ENCODE data around the gene MAPK8IP2. TPM values are rescaled to one million over a fixed set of nuclear protein-coding genes. Genes with fewer than 3 reads are reported as not detected.

The MAPK8IP2 gene
- polyA plus RNA-seq, 1 of the 3 experiments (the other 2 are of a cell fraction): 2.7 TPM

DNA sequence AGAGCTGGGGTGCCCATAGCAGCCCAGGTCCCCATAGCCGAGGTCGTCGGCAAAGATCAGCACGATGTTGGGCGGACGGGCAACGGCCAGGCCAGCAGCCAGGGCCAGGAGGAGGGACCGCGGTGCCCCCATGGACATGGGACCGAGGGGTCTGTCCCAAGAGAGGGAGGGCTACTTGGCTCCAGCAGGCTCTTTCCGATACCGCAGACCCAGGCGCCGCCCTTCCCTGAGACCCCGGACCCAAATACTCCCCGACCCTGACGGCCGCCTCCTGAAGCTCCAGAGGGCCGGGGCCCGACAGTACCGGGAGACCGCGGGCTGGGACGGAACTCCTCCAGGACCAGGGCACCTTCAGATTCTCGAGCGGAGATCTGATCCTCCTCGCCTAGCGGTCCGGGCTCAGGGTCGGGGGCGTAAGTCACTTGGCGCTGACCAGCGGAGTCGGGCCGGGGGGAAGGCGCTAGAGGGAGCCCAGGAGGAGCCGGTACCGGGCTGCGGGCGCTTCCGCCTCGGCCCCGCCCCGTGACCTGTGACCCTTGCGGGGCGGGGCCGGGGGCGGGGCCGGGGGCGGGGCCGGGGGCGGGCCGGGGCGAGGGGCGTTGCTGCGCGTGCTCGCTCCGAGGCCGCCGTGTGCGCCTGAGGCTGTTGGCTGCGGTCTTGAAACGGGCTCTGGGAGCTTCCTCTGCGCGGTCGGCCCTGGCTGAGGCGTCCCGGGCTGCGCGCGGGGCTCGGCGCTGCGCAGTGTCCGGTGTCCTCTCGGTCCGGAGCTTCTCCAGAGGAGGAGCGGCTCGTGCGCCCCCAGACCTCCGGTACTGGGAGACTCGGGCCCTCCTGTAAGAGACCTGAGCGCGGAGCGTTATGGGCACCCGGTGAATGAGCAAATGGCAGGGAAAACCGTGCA, 27.3 kb downstream of the MAPK8IP2 start, which contains the start of gene ARSA (continued):
- TF ChIP-seq, protein P1, sequence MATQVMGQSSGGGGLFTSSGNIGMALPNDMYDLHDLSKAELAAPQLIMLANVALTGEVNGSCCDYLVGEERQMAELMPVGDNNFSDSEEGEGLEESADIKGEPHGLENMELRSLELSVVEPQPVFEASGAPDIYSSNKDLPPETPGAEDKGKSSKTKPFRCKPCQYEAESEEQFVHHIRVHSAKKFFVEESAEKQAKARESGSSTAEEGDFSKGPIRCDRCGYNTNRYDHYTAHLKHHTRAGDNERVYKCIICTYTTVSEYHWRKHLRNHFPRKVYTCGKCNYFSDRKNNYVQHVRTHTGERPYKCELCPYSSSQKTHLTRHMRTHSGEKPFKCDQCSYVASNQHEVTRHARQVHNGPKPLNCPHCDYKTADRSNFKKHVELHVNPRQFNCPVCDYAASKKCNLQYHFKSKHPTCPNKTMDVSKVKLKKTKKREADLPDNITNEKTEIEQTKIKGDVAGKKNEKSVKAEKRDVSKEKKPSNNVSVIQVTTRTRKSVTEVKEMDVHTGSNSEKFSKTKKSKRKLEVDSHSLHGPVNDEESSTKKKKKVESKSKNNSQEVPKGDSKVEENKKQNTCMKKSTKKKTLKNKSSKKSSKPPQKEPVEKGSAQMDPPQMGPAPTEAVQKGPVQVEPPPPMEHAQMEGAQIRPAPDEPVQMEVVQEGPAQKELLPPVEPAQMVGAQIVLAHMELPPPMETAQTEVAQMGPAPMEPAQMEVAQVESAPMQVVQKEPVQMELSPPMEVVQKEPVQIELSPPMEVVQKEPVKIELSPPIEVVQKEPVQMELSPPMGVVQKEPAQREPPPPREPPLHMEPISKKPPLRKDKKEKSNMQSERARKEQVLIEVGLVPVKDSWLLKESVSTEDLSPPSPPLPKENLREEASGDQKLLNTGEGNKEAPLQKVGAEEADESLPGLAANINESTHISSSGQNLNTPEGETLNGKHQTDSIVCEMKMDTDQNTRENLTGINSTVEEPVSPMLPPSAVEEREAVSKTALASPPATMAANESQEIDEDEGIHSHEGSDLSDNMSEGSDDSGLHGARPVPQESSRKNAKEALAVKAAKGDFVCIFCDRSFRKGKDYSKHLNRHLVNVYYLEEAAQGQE (IDR thresholded peaks at IDR 0.05; ENCODE audit: low read depth, low read length): no peak
- TF ChIP-seq, protein P2, sequence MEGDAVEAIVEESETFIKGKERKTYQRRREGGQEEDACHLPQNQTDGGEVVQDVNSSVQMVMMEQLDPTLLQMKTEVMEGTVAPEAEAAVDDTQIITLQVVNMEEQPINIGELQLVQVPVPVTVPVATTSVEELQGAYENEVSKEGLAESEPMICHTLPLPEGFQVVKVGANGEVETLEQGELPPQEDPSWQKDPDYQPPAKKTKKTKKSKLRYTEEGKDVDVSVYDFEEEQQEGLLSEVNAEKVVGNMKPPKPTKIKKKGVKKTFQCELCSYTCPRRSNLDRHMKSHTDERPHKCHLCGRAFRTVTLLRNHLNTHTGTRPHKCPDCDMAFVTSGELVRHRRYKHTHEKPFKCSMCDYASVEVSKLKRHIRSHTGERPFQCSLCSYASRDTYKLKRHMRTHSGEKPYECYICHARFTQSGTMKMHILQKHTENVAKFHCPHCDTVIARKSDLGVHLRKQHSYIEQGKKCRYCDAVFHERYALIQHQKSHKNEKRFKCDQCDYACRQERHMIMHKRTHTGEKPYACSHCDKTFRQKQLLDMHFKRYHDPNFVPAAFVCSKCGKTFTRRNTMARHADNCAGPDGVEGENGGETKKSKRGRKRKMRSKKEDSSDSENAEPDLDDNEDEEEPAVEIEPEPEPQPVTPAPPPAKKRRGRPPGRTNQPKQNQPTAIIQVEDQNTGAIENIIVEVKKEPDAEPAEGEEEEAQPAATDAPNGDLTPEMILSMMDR (IDR thresholded peaks at IDR 0.05): peak; percentile 48
- TF ChIP-seq TAF1 (IDR thresholded peaks at IDR 0.05; ENCODE audit: borderline replicate concordance, low read depth, low read length): peak; percentile 69; the same call in 1 of the 2 replicates
- TF ChIP-seq, protein P3, sequence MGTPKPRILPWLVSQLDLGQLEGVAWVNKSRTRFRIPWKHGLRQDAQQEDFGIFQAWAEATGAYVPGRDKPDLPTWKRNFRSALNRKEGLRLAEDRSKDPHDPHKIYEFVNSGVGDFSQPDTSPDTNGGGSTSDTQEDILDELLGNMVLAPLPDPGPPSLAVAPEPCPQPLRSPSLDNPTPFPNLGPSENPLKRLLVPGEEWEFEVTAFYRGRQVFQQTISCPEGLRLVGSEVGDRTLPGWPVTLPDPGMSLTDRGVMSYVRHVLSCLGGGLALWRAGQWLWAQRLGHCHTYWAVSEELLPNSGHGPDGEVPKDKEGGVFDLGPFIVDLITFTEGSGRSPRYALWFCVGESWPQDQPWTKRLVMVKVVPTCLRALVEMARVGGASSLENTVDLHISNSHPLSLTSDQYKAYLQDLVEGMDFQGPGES (IDR thresholded peaks at IDR 0.05; ENCODE audit: low read depth, low read length): no peak
- TF ChIP-seq GABPA (IDR thresholded peaks at IDR 0.05; ENCODE audit: low read depth): no peak

GRCh38 chr22:50628543-50629134, 28.0 kb downstream of the MAPK8IP2 start:
- POLR2A ChIA-PET: interaction anchor here (0.7 to 0.9 kb wide), 2 partner anchors 10 to 27 kb away, joined by 3 to 4 read pairs; no protein-coding TSS in a partner anchor
- 48% methylated on average over 16 of the region's 16 CpGs for WGBS (ENCODE audit: low lambda C conversion rate)
- H3K9me3 ChIP-seq: no peaks in the 10 kb centered on the region

More at GRCh38 chr22:50628543-50629134, 28.0 kb downstream of the MAPK8IP2 start:
- Histone ChIP-seq H3K9me2 (no peaks in the 10 kb centered on the region), H3F3A (replicated peaks; ENCODE audit: insufficient read depth) (no peaks in the 10 kb centered on the region), H3K27ac (ENCODE audit: low read depth in 2 of 2, low read length in 1 of 2) (no peak overlapping the region; a peak in 1 of 4 replicates), H3K4me3 (ENCODE audit: low read depth in 2 of 2, low read length in 1 of 2) (peak overlapping the region; percentile 77), H3K4me2 (peak overlapping the region; percentile 89), H3K79me2 (ENCODE audit: insufficient read depth) (peaks cover 7% of the 10 kb centered on the region; the same call in 1 of the 2 replicates), H3K36me3 (replicated peaks in 1 of 2; ENCODE audit: control insufficient read depth in 1 of 2, insufficient read depth in 2 of 2, low read length in 1 of 2) (peaks cover 0 to 6% of the 10 kb centered on the region in 2 experiments), H3K4me1 (ENCODE audit: control insufficient read depth in 1 of 2, insufficient read depth in 2 of 2, low read depth in 1 of 2, low read length in 1 of 2) (peaks cover 5 to 20% of the 10 kb centered on the region in 2 experiments; a peak in 1 of 4 replicates), H2AFZ (ENCODE audit: low read depth) (peak overlapping the region; percentile 77), H4K20me1 (ENCODE audit: insufficient read depth) (no peaks in the 10 kb centered on the region), H3K27me3 (ENCODE audit: insufficient read depth) (no peaks in the 10 kb centered on the region), H3K9ac (peak overlapping the region; percentile 72)
- no peak for TF ChIP-seq ZBTB33 (IDR thresholded peaks at IDR 0.05; ENCODE audit: borderline replicate concordance, low read depth)
- TF ChIP-seq, protein P4, sequence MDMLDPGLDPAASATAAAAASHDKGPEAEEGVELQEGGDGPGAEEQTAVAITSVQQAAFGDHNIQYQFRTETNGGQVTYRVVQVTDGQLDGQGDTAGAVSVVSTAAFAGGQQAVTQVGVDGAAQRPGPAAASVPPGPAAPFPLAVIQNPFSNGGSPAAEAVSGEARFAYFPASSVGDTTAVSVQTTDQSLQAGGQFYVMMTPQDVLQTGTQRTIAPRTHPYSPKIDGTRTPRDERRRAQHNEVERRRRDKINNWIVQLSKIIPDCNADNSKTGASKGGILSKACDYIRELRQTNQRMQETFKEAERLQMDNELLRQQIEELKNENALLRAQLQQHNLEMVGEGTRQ (IDR thresholded peaks at IDR 0.05; ENCODE audit: borderline replicate concordance, low read depth, low read length): no peak
- no peak for TF ChIP-seq TEAD4 (IDR thresholded peaks at IDR 0.05; ENCODE audit: borderline replicate concordance, insufficient read depth)
- TF ChIP-seq GABPA (IDR thresholded peaks at IDR 0.05; ENCODE audit: low read depth): no peak
- TF ChIP-seq ELF1 (IDR thresholded peaks at IDR 0.05): no peak
- TF ChIP-seq TAF1 (IDR thresholded peaks at IDR 0.05; ENCODE audit: borderline replicate concordance, low read depth, low read length): no peak
- no peak for TF ChIP-seq EP300 (IDR thresholded peaks at IDR 0.05; ENCODE audit: borderline replicate concordance in 1 of 2, low read depth in 1 of 2, low read length in 1 of 2)
- no peak for TF ChIP-seq FOSL2 (IDR thresholded peaks at IDR 0.05; ENCODE audit: borderline replicate concordance, low read depth)
- TF ChIP-seq SIN3A (IDR thresholded peaks at IDR 0.05; ENCODE audit: borderline replicate concordance, low read depth, low read length): no peak
- no peak for TF ChIP-seq FOXJ3 (CRISPR knock-in tag; IDR thresholded peaks at IDR 0.05)
- no peak for TF ChIP-seq GATA2 (CRISPR knock-in tag; IDR thresholded peaks at IDR 0.05)
- TF ChIP-seq YY1 (IDR thresholded peaks at IDR 0.05; ENCODE audit: low read depth): no peak
- no peak for TF ChIP-seq MEF2A (IDR thresholded peaks at IDR 0.05; ENCODE audit: borderline replicate concordance, low read depth)
- no peak for TF ChIP-seq TCF12 (IDR thresholded peaks at IDR 0.05)
- no peak for TF ChIP-seq NRF1 (IDR thresholded peaks at IDR 0.05; ENCODE audit: low read depth, low read length)
- CTCF ChIA-PET: interaction anchor here (1.1 to 1.2 kb wide), 2 partner anchors 7 to 71 kb away, joined by 3 read pairs; no protein-coding TSS in a partner anchor
- no peak for DNase-seq
